Upper lobe of left lung (tissue), 6 donors: Measurements from ENCODE around the gene PIBF1. TPM values are rescaled to one million over a fixed set of nuclear protein-coding genes. Genes with fewer than 3 reads are reported as not detected.

Source experiments
- ATAC-seq, 2 donors: fragments of 200-7000 bp; cut with Tn5 transposase; one replicate each; pipeline ENCODE4 v1.9.1; 2022; ENCODE audit warnings: mild to moderate bottlenecking in 2 of 2, moderate library complexity in 2 of 2; ENCODE audit not compliant: low FRiP score in 2 of 2
- DNase-seq, 2 donors: peaks; one replicate each; pipeline ENCODE4 v3.0.0-alpha.2; 2019 to 2020
- H3K27ac ChIP-seq, 4 donors: fragments of 200-600 bp; sonication (generic); one replicate each; pipeline ENCODE4 v1.5.1; 2016 to 2019
- H3K27me3 ChIP-seq, 4 donors: fragments of 200-600 bp; sonication (generic); one replicate each; pipeline ENCODE4 v1.5.1; 2017 to 2019
- H3K36me3 ChIP-seq, 4 donors: fragments of 200-600 bp; sonication (generic); one replicate each; pipeline ENCODE4 v1.5.1; 2016 to 2019
- H3K4me1 ChIP-seq, 4 donors: fragments of 200-600 bp; sonication (generic); one replicate each; pipeline ENCODE4 v1.5.1; 2018 to 2019
- H3K4me3 ChIP-seq, 4 donors: fragments of 200-600 bp; sonication (generic); one replicate each; pipeline ENCODE4 v1.5.1; 2017 to 2019; ENCODE audit warnings: mild to moderate bottlenecking in 2 of 4, moderate library complexity in 1 of 4
- H3K9me3 ChIP-seq, 4 donors: fragments of 200-600 bp; sonication (generic); one replicate each; pipeline ENCODE4 v1.5.1; 2018 to 2019
- CTCF ChIP-seq, 6 experiments: fragments of 450-650 bp in 4 of 6; fragments of 200-600 bp in 2 of 6; sonication (generic) in 2 of 6; IDR thresholded peaks; one replicate each; pipeline ENCODE4 v1.5.1; 2016 to 2019; ENCODE audit warnings: antibody characterized with exemption in 6 of 6
- EP300 ChIP-seq, 4 donors: sonication (generic); formaldehyde crosslinking; IDR thresholded peaks; one replicate each; pipeline ENCODE4 v1.5.1; 2017; ENCODE audit warnings: antibody characterized with exemption in 4 of 4, control low read depth in 2 of 4
- POLR2A ChIP-seq, 4 donors: fragments of 450-650 bp; IDR thresholded peaks; one replicate each; pipeline ENCODE4 v1.5.1; 2016 to 2017; ENCODE audit warnings: antibody characterized with exemption in 4 of 4, mild to moderate bottlenecking in 2 of 4
- POLR2AphosphoS5 ChIP-seq, 2 donors: sonication (generic); formaldehyde crosslinking; IDR thresholded peaks; one replicate each; pipeline ENCODE4 v1.5.1; 2017; ENCODE audit warnings: antibody characterized with exemption in 2 of 2
- WGBS, 2 donors: methylation state at CpG; one replicate each; pipeline ENCODE4 v1.1.5; 2017 to 2018; 5-methylcytosine and 5-hydroxymethylcytosine counted together
- total RNA-seq, 6 donors: library from RNA; depleted of rRNA in 4 of 6; stranded (reverse); fragments of >200 nt in 4 of 6; gene quantifications; one replicate each; pipeline versions ENCODE4 v1.1.0 to v1.2.1, GENCODE V29; 2016 to 2021
- donor health status: DM: no; HTN: no; CAD: no; lungs with moderate emphysema.
- donor health status: DM: no; HTN: yes; CAD: no; lungs with severe emphysema.

The PIBF1 gene
- total RNA-seq, 6 donors from 2014 or later, result 14.1 to 80.7 (median 21.4) TPM

- no peak for DNase-seq
- 76 to 79% methylated on average over 1 of the region's 1 CpG for WGBS, 2 donors
- TF ChIP-seq CTCF (IDR thresholded peaks at IDR 0.05) (no peak), POLR2A (IDR thresholded peaks at IDR 0.05) (no peak), EP300 (IDR thresholded peaks at IDR 0.05) (no peak), POLR2AphosphoS5 (IDR thresholded peaks at IDR 0.05) (no peak)
- H3K4me3 ChIP-seq, result no peak overlapping the region
- no peak for ATAC-seq
- no peaks in the 10 kb centered on the region for H3K9me3 ChIP-seq
- peaks cover 0 to 5% (median 0%) of the 10 kb centered on the region in 4 donors for H3K4me1 ChIP-seq
- H3K27me3 ChIP-seq, result no peaks in the 10 kb centered on the region
- no peak overlapping the region for H3K27ac ChIP-seq
- peaks cover 0 to 8% (median 2%) of the 10 kb centered on the region in 4 donors for H3K36me3 ChIP-seq
These were observed 170.7 kb downstream of the PIBF1 start for GRCh38 chr13:72952529-72953141.

GRCh38 chr13:72953391-72953965 lies 171.5 kb downstream of the PIBF1 start:
- TF ChIP-seq POLR2AphosphoS5 (IDR thresholded peaks at IDR 0.05) (no peak), CTCF (IDR thresholded peaks at IDR 0.05) (no peak)
- Histone ChIP-seq H3K27ac (peak overlapping the region in 1 of 4 donors; percentile 33), H3K9me3 (no peaks in the 10 kb centered on the region), H3K4me1 (peaks cover 0 to 5% (median 0%) of the 10 kb centered on the region in 4 donors), H3K27me3 (no peaks in the 10 kb centered on the region), H3K4me3 (no peak overlapping the region), H3K36me3 (peaks cover 0 to 4% (median 2%) of the 10 kb centered on the region in 4 donors)
- DNase-seq (peak in 1 of 2 donors; percentile 84), ATAC-seq (peak in 1 of 2 donors; percentile 58)
- 91% methylated on average over 4 to 6 of the region's 6 CpGs for WGBS, 2 donors

GRCh38 chr13:72959643-72960042 lies 177.7 kb downstream of the PIBF1 start:
- TF ChIP-seq EP300 (IDR thresholded peaks at IDR 0.05) (no peak), POLR2A (IDR thresholded peaks at IDR 0.05) (no peak), POLR2AphosphoS5 (IDR thresholded peaks at IDR 0.05) (no peak), CTCF (IDR thresholded peaks at IDR 0.05) (no peak)
- DNase-seq, result no peak
- H3K4me1 ChIP-seq, result peaks cover 0 to 4% (median 0%) of the 10 kb centered on the region in 4 donors
- peak overlapping the region in 1 of 4 donors; percentile 62 for H3K27ac ChIP-seq
- H3K36me3 ChIP-seq, result peaks cover 0 to 4% (median 0%) of the 10 kb centered on the region in 4 donors
- no peaks in the 10 kb centered on the region for H3K27me3 ChIP-seq
- 68 to 77% methylated on average over 1 of the region's 1 CpG for WGBS, 2 donors
- H3K9me3 ChIP-seq, result no peaks in the 10 kb centered on the region
- no peak overlapping the region for H3K4me3 ChIP-seq
- no peak for ATAC-seq

GRCh38 chr13:72960114-72960513 lies 178.2 kb downstream of the PIBF1 start:
- Histone ChIP-seq H3K4me1 (peaks cover 0 to 4% (median 0%) of the 10 kb centered on the region in 4 donors), H3K27me3 (no peaks in the 10 kb centered on the region), H3K36me3 (peaks cover 0 to 4% (median 0%) of the 10 kb centered on the region in 4 donors), H3K9me3 (no peaks in the 10 kb centered on the region), H3K4me3 (no peak overlapping the region), H3K27ac (peak overlapping the region in 2 of 4 donors; percentile 1 to 62)
- ATAC-seq, result no peak
- TF ChIP-seq CTCF (IDR thresholded peaks at IDR 0.05) (no peak), EP300 (IDR thresholded peaks at IDR 0.05) (no peak), POLR2A (IDR thresholded peaks at IDR 0.05) (no peak)
- no peak for DNase-seq
- 78 to 84% methylated on average over 4 of the region's 4 CpGs for WGBS, 2 donors

- ATAC-seq (peak in 1 of 2 donors; percentile 66), DNase-seq (no peak)
- H3K27ac ChIP-seq, result peak overlapping the region in 1 of 4 donors; percentile 62
- TF ChIP-seq POLR2AphosphoS5 (IDR thresholded peaks at IDR 0.05) (no peak), CTCF (IDR thresholded peaks at IDR 0.05) (no peak), EP300 (IDR thresholded peaks at IDR 0.05) (peak in 1 of 4 donors; percentile 44), POLR2A (IDR thresholded peaks at IDR 0.05) (no peak)
- no peaks in the 10 kb centered on the region for H3K27me3 ChIP-seq
- peaks cover 0 to 4% (median 0%) of the 10 kb centered on the region in 4 donors for H3K4me1 ChIP-seq
- H3K9me3 ChIP-seq, result no peaks in the 10 kb centered on the region
- H3K36me3 ChIP-seq, result peaks cover 0 to 4% (median 0%) of the 10 kb centered on the region in 4 donors
- H3K4me3 ChIP-seq, result no peak overlapping the region
These were observed 178.6 kb downstream of the PIBF1 start for GRCh38 chr13:72960541-72960940.
